Gastroesophageal sphincter (tissue), 3 donors: ENCODE measurements around the gene APOO.

Experiments
- EP300 ChIP-seq: sonication (generic); formaldehyde crosslinking; IDR thresholded peaks from one replicate; pipeline ENCODE4 v1.6.1; 2017; ENCODE audit warnings: antibody characterized with exemption, mild to moderate bottlenecking
- POLR2A ChIP-seq, 2 donors: fragments of 450-650 bp; IDR thresholded peaks; one replicate each; pipeline ENCODE4 v1.6.1; 2017; ENCODE audit warnings: antibody characterized with exemption in 2 of 2, mild to moderate bottlenecking in 2 of 2, moderate library complexity in 1 of 2
- TF ChIP-seq, protein P1 (sequence below), 4 experiments: fragments of 200-600 bp in 2 of 4; fragments of 450-650 bp in 2 of 4; sonication (generic) in 1 of 4; IDR thresholded peaks; one replicate each; pipeline ENCODE4 v1.5.1; 2017 to 2019; ENCODE audit warnings: antibody characterized with exemption in 4 of 4, mild to moderate bottlenecking in 2 of 4, moderate library complexity in 2 of 4

DNA sequence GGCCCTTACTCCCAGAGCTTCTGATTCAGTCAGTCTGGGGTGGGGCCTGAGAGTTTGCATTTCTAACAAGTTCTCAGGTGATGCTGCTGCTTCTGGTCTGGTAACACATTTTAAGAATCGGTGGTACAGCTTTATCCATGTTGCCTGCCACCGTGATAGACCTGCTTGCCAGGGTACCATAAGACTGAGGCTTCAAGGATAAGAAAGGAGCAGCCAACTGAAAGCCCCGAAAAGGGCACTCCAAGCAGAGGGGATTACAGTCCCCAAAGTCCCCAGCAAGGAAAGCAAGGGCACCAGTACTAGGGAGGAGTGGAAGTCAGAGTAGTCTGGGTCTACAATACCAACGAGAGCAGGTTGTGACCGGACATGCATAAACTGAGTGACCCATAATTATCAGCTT, 49.8 kb downstream of the APOO start:
- TF ChIP-seq, protein P1, sequence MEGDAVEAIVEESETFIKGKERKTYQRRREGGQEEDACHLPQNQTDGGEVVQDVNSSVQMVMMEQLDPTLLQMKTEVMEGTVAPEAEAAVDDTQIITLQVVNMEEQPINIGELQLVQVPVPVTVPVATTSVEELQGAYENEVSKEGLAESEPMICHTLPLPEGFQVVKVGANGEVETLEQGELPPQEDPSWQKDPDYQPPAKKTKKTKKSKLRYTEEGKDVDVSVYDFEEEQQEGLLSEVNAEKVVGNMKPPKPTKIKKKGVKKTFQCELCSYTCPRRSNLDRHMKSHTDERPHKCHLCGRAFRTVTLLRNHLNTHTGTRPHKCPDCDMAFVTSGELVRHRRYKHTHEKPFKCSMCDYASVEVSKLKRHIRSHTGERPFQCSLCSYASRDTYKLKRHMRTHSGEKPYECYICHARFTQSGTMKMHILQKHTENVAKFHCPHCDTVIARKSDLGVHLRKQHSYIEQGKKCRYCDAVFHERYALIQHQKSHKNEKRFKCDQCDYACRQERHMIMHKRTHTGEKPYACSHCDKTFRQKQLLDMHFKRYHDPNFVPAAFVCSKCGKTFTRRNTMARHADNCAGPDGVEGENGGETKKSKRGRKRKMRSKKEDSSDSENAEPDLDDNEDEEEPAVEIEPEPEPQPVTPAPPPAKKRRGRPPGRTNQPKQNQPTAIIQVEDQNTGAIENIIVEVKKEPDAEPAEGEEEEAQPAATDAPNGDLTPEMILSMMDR (IDR thresholded peaks at IDR 0.05), result no peak
- TF ChIP-seq POLR2A (IDR thresholded peaks at IDR 0.05), result no peak
- no peak for TF ChIP-seq EP300
